Endothelial cell of umbilical vein (primary cell): ENCODE results near the gene MOB1B. TPM values are rescaled to one million over a fixed set of nuclear protein-coding genes. Genes with fewer than 3 reads are reported as not detected.

Source experiments
- BruUV-seq: library from RNA; stranded (reverse); fragments of 400-500 nt; replicated peaks from 2 replicates; lab custom pipeline; 2021; lab: Mats Ljungman, UMichigan
- CTCF ChIA-PET: fragments of 300-600, 350-600 bp; sonication (Branson Sonifier 250); formaldehyde crosslinking; loops from one replicate; lab custom pipeline; 2021; ENCODE audit warnings: antibody characterized with exemption, inconsistent platforms; lab: Charles Lee
- POLR2A ChIA-PET: fragments of 300-600, 350-600 bp; sonication (Branson Sonifier 250); formaldehyde crosslinking; loops from one replicate; lab custom pipeline; 2021; ENCODE audit warnings: antibody characterized with exemption, inconsistent platforms; lab: Charles Lee
- DNase-seq: peaks from one replicate; pipeline ENCODE4 v3.0.0-alpha.2; 2011; ENCODE audit warnings: low read depth, low spot score
- FAIRE-seq: peaks from 2 replicates; lab custom pipeline; 2011; peaks lifted over from hg19 to GRCh38; lab: Jason Lieb, UNC
- H2AFZ ChIP-seq: 2 replicates; pipeline ENCODE4 v1.6.0; 2012; ENCODE audit warnings: low read depth, low read length, control low read depth, inconsistent platforms
- H3K27ac ChIP-seq: 2 replicates; pipeline ENCODE4 v1.5.1; 2011; ENCODE audit warnings: low read depth, mild to moderate bottlenecking, control low read depth, low read length, moderate library complexity; ENCODE audit not compliant: insufficient read depth
- H3K27me3 ChIP-seq, 2 experiments: 2 replicates each; pipeline versions ENCODE4 v1.6.0 to v1.6.1; 2011; ENCODE audit warnings: low read length in 2 of 2, mixed read lengths in 1 of 2; ENCODE audit not compliant: control insufficient read depth in 2 of 2, insufficient read depth in 2 of 2
- H3K36me3 ChIP-seq, 2 experiments: 2 replicates in 1 of 2; 3 replicates in 1 of 2; pipeline ENCODE4 v1.5.1; 2011; ENCODE audit warnings: low read length in 2 of 2, mild to moderate bottlenecking in 1 of 2, moderate library complexity in 1 of 2; ENCODE audit not compliant: control insufficient read depth in 2 of 2, insufficient read depth in 2 of 2; ENCODE audit errors: extremely low read depth in 1 of 2
- H3K4me1 ChIP-seq: 3 replicates; pipeline ENCODE4 v1.5.1; 2011; ENCODE audit warnings: mild to moderate bottlenecking, low read length; ENCODE audit not compliant: control insufficient read depth, insufficient read depth; ENCODE audit errors: extremely low read depth
- H3K4me2 ChIP-seq: 2 replicates; pipeline ENCODE4 v1.6.1; 2011; ENCODE audit warnings: low read length, control low read depth, mixed read lengths; ENCODE audit not compliant: insufficient read depth
- H3K4me3 ChIP-seq, 3 experiments: fragments of 200-600 bp in 1 of 3; sonication (generic), shearing (Covaris generic) in 1 of 3; replicated peaks in 1 of 3; 2 replicates each; pipeline ENCODE4 v1.5.1; 2011 to 2016; ENCODE audit warnings: control low read depth in 3 of 3, low read length in 3 of 3, mild to moderate bottlenecking in 2 of 3, inconsistent platforms in 1 of 3, low read depth in 1 of 3, moderate library complexity in 1 of 3; ENCODE audit not compliant: insufficient read depth in 1 of 3
- H3K79me2 ChIP-seq: 2 replicates; pipeline ENCODE4 v1.6.0; 2012; ENCODE audit warnings: low read length, inconsistent platforms; ENCODE audit not compliant: control insufficient read depth, insufficient read depth
- H3K9ac ChIP-seq: replicated peaks from 2 replicates; pipeline ENCODE3; 2011; ENCODE audit warnings: low read length, control low read depth; ENCODE audit not compliant: insufficient read depth; ENCODE audit errors: extremely low read depth
- H3K9me1 ChIP-seq: replicated peaks from 3 replicates; pipeline ENCODE4 v1.6.0; 2011; ENCODE audit warnings: mild to moderate bottlenecking, low read length; ENCODE audit not compliant: control insufficient read depth, insufficient read depth; ENCODE audit errors: extremely low read depth
- H3K9me3 ChIP-seq: replicated peaks from 2 replicates; pipeline ENCODE4 v1.5.1; 2012; ENCODE audit warnings: low read length, inconsistent platforms; ENCODE audit not compliant: control insufficient read depth, insufficient read depth
- H4K20me1 ChIP-seq: replicated peaks from 2 replicates; pipeline ENCODE3; 2011; ENCODE audit warnings: mild to moderate bottlenecking, low read length; ENCODE audit not compliant: control insufficient read depth, insufficient read depth; ENCODE audit errors: extremely low read depth
- CTCF ChIP-seq, 2 donors: IDR thresholded peaks; 1 replicate in 1 of 2; 2 replicates in 1 of 2; pipeline ENCODE4 v1.5.1; 2011; ENCODE audit warnings: low read length in 2 of 2, mild to moderate bottlenecking in 2 of 2, moderate library complexity in 2 of 2, control low read depth in 1 of 2, inconsistent platforms in 1 of 2, low read depth in 1 of 2; ENCODE audit not compliant: insufficient read depth in 1 of 2; ENCODE audit errors: extremely low read depth in 1 of 2
- EZH2 ChIP-seq: IDR thresholded peaks from 2 replicates; pipeline ENCODE4 v1.6.1; 2012; ENCODE audit warnings: borderline replicate concordance, low read depth, mild to moderate bottlenecking, moderate library complexity, low read length, inconsistent platforms; ENCODE audit not compliant: severe bottlenecking
- FOS ChIP-seq: IDR thresholded peaks from 2 replicates; pipeline ENCODE4 v1.6.1; 2011; ENCODE audit warnings: mild to moderate bottlenecking, low read length, moderate library complexity, borderline replicate concordance; ENCODE audit not compliant: insufficient read depth
- GATA2 ChIP-seq: IDR thresholded peaks from 2 replicates; pipeline ENCODE4 v1.7.0; 2011; ENCODE audit warnings: low read depth, mild to moderate bottlenecking, moderate library complexity, mixed read lengths, low read length; ENCODE audit not compliant: insufficient read length, insufficient read depth
- JUN ChIP-seq: IDR thresholded peaks from 2 replicates; pipeline ENCODE4 v1.6.1; 2011; ENCODE audit warnings: borderline replicate concordance, low read depth; ENCODE audit not compliant: insufficient read length, insufficient read depth
- MAX ChIP-seq: IDR thresholded peaks from 2 replicates; pipeline ENCODE4 v1.6.1; 2011; ENCODE audit not compliant: insufficient read depth, insufficient read length
- MYC ChIP-seq: IDR thresholded peaks from one replicate; pipeline ENCODE4 v1.6.1; 2011; ENCODE audit warnings: mild to moderate bottlenecking, low read depth, low read length
- POLR2A ChIP-seq: IDR thresholded peaks from 2 replicates; pipeline ENCODE4 v1.6.1; 2012; ENCODE audit warnings: low read depth, mild to moderate bottlenecking, control low read depth, low read length
- POLR2AphosphoS5 ChIP-seq: IDR thresholded peaks from 2 replicates; pipeline ENCODE4 v1.6.1; 2012; ENCODE audit warnings: low read depth, mild to moderate bottlenecking, control low read depth, low read length, moderate library complexity; ENCODE audit not compliant: insufficient read depth
- dilution Hi-C: fragments of 300-500 bp; cut with MboI; formaldehyde crosslinking; loops from one replicate; pipeline ENCODE4 v1.15.0; 2019; ENCODE audit warnings: low sequenced_read_pairs; ENCODE audit not compliant: extremely low pct_ligation_motif_present
- intact Hi-C: fragments of 100-400 bp; cut with micrococcal nuclease; formaldehyde crosslinking; loops from one replicate; pipeline ENCODE4 v1.10.0; 2022
- polyA plus RNA-seq, 4 experiments: library from polyadenylated mRNA; depleted of rRNA in 3 of 4; stranded (reverse) in 3 of 4; unstranded in 1 of 4; fragments of >200 nt; gene quantifications; 2 replicates each; pipeline versions ENCODE4 v1.2.1 to v1.2.3, GENCODE V29; 2011 to 2012; ENCODE audit warnings: missing spikeins in 1 of 4
- total RNA-seq: library from RNA; stranded (reverse); gene quantifications from 2 replicates; pipeline ENCODE4 v1.2.3, GENCODE V29; 2021

The MOB1B gene
- total and polyA plus RNA-seq, 2 donors (not counting 3 experiments of a cell fraction or from before 2014, with no cell fraction given): 4.3 to 23.9 TPM

GRCh38 chr4:70930530-70931256 is 28.5 kb downstream of the MOB1B start:
- DNase-seq (no peak), FAIRE-seq (no peak)
- no peak overlapping the region for H3K4me3 ChIP-seq
- H3K9ac ChIP-seq: no peak overlapping the region
- ChIA-PET CTCF (interaction anchor here (1.4 kb wide), 1 partner anchor 14 kb away, joined by 5 read pairs; no protein-coding TSS in a partner anchor), POLR2A (no interaction called here)
- H4K20me1 ChIP-seq: no peaks in the 10 kb centered on the region
- dilution Hi-C loops: no loop called here
- no TSS peak for BruUV-seq
- H3K4me2 ChIP-seq: no peak overlapping the region
- no peaks in the 10 kb centered on the region for H3K4me1 ChIP-seq
- no peaks in the 10 kb centered on the region for H3K9me1 ChIP-seq
- H3K27ac ChIP-seq: no peak overlapping the region
- no peak overlapping the region for H2AFZ ChIP-seq
- no peaks in the 10 kb centered on the region for H3K9me3 ChIP-seq
- no peaks in the 10 kb centered on the region for H3K36me3 ChIP-seq
- H3K27me3 ChIP-seq: no peaks in the 10 kb centered on the region
- TF ChIP-seq FOS: no peak
- peaks cover 47% of the 10 kb centered on the region for H3K79me2 ChIP-seq
- intact Hi-C loops: no loop called here

- H3K9me3 ChIP-seq: no peaks in the 10 kb centered on the region
- H3K9ac ChIP-seq: no peak overlapping the region
- no peak for FAIRE-seq
- peaks cover 44% of the 10 kb centered on the region for H3K79me2 ChIP-seq
- intact Hi-C loops: no loop called here
- no peaks in the 10 kb centered on the region for H4K20me1 ChIP-seq
- dilution Hi-C loops: no loop called here
- no TSS peak for BruUV-seq
- H3K27me3 ChIP-seq: no peaks in the 10 kb centered on the region
- no peak for TF ChIP-seq FOS
- no peak for TF ChIP-seq GATA2
- no peak for TF ChIP-seq JUN
- no peak for TF ChIP-seq MAX
- no peak for TF ChIP-seq EZH2
- no peak for TF ChIP-seq CTCF (IDR thresholded peaks at IDR 0.05; ENCODE audit: extremely low read depth in 1 of 2, insufficient read depth in 1 of 2, low read depth in 1 of 2, low read length in 2 of 2)
- no peak for TF ChIP-seq POLR2A
- TF ChIP-seq MYC: no peak
- TF ChIP-seq POLR2AphosphoS5: no peak
- no peak for DNase-seq
- no peak overlapping the region for H3K4me3 ChIP-seq
- ChIA-PET CTCF (interaction anchor here (1.4 kb wide), 1 partner anchor 15 kb away, joined by 5 read pairs; no protein-coding TSS in a partner anchor), POLR2A (no interaction called here)
- H3K4me2 ChIP-seq: no peak overlapping the region
- no peaks in the 10 kb centered on the region for H3K36me3 ChIP-seq
- no peak overlapping the region for H3K27ac ChIP-seq
- no peak overlapping the region for H2AFZ ChIP-seq
- no peaks in the 10 kb centered on the region for H3K9me1 ChIP-seq
- H3K4me1 ChIP-seq: no peaks in the 10 kb centered on the region
Observed at GRCh38 chr4:70931347-70931746, 29.2 kb downstream of the MOB1B start.
